Calu3 (cell line): ENCODE results near the gene SERPINA4. TPM values are rescaled to one million over a fixed set of nuclear protein-coding genes. Genes with fewer than 3 reads are reported as not detected.

Source experiments
- BruUV-seq: library from RNA; stranded (reverse); fragments of 400-500 nt; replicated peaks from 2 replicates; lab custom pipeline; 2021; lab: Mats Ljungman, UMichigan
- CTCF ChIA-PET: fragments of 300-600 bp; sonication (Branson Sonifier 250); formaldehyde crosslinking; loops from one replicate; lab custom pipeline; 2022; ENCODE audit warnings: antibody characterized with exemption; lab: Charles Lee
- DNase-seq: peaks from one replicate; pipeline ENCODE4 v3.0.0; 2022
- H3K27ac Mint-ChIP-seq: one replicate; pipeline ENCODE4 v1.8.0; 2022; ENCODE audit warnings: mixed read lengths; ENCODE audit not compliant: unreplicated experiment
- H3K27me3 Mint-ChIP-seq: one replicate; pipeline ENCODE4 v1.8.0; 2022; ENCODE audit warnings: mixed read lengths; ENCODE audit not compliant: unreplicated experiment
- H3K36me3 Mint-ChIP-seq: one replicate; pipeline ENCODE4 v1.8.0; 2022; ENCODE audit warnings: mild to moderate bottlenecking, moderate library complexity, mixed read lengths; ENCODE audit not compliant: insufficient read depth, unreplicated experiment
- H3K4me1 Mint-ChIP-seq: one replicate; pipeline ENCODE4 v1.8.0; 2022; ENCODE audit warnings: mild to moderate bottlenecking, low read depth, mixed read lengths; ENCODE audit not compliant: unreplicated experiment
- H3K4me3 Mint-ChIP-seq: one replicate; pipeline ENCODE4 v1.8.0; 2022; ENCODE audit warnings: mild to moderate bottlenecking, low read depth, moderate library complexity, mixed read lengths; ENCODE audit not compliant: unreplicated experiment
- H3K9me3 Mint-ChIP-seq: one replicate; pipeline ENCODE4 v1.8.0; 2022; ENCODE audit warnings: low read depth, mixed read lengths; ENCODE audit not compliant: unreplicated experiment
- intact Hi-C: fragments of 100-400 bp; cut with micrococcal nuclease; formaldehyde crosslinking; loops from one replicate; pipeline ENCODE4 v1.10.0; 2022; ENCODE audit not compliant: unreplicated experiment
- total RNA-seq: library from RNA; stranded (reverse); gene quantifications from 2 replicates; pipeline ENCODE4 v1.2.3, GENCODE V29; 2022
- TF ChIP-seq, protein P1 (sequence below): fragments of 200-600 bp; IDR thresholded peaks from one replicate; pipeline ENCODE4 v1.8.0; 2022; ENCODE audit warnings: antibody characterized with exemption; ENCODE audit not compliant: unreplicated experiment

SERPINA4 gene
- total RNA-seq, 1 experiment from 2014 or later: 9.8 TPM

DNA sequence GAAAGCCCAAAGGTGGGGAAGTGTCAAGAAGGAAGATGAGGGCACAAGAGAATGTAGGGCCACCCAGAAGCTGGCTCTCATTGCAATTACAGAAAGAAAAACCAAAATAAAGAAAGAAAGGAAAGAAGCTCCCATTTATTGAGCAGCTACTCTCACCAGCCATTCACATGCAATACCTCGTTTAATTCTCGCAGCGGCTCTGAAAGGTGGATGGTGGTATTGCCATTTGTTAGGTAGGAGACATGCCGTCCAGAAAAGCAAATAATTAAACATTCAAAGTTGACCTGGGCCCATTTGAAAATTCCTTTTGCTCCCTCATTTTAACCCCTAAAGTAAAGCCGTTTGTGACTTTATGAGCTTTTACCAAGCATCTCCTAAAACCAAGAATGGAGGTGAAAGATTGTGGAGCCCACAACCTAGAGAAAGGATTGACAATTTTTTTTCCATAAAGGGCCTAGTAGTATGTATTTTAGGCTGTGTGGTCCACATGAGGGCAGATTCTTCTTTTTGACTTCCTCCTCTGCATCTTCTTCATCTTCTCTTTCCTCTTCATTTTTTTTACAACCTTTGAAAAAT, 56.2 kb downstream of the SERPINA4 start:
- Mint-ChIP-seq H3K27ac (no peak overlapping the region), H3K27me3 (no peaks in the 10 kb centered on the region), H3K4me3 (peak overlapping the region; percentile 77), H3K9me3 (peaks cover 6% of the 10 kb centered on the region), H3K4me1 (peaks cover 54% of the 10 kb centered on the region), H3K36me3 (no peaks in the 10 kb centered on the region)
- CTCF ChIA-PET: no interaction called here
- BruUV-seq: no TSS peak
- intact Hi-C loops: loop anchor here (10.0 kb wide), 1 partner anchor 183 kb away; no protein-coding TSS in a partner anchor
- TF ChIP-seq, protein P1, sequence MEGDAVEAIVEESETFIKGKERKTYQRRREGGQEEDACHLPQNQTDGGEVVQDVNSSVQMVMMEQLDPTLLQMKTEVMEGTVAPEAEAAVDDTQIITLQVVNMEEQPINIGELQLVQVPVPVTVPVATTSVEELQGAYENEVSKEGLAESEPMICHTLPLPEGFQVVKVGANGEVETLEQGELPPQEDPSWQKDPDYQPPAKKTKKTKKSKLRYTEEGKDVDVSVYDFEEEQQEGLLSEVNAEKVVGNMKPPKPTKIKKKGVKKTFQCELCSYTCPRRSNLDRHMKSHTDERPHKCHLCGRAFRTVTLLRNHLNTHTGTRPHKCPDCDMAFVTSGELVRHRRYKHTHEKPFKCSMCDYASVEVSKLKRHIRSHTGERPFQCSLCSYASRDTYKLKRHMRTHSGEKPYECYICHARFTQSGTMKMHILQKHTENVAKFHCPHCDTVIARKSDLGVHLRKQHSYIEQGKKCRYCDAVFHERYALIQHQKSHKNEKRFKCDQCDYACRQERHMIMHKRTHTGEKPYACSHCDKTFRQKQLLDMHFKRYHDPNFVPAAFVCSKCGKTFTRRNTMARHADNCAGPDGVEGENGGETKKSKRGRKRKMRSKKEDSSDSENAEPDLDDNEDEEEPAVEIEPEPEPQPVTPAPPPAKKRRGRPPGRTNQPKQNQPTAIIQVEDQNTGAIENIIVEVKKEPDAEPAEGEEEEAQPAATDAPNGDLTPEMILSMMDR: no peak
- DNase-seq: no peak

DNA sequence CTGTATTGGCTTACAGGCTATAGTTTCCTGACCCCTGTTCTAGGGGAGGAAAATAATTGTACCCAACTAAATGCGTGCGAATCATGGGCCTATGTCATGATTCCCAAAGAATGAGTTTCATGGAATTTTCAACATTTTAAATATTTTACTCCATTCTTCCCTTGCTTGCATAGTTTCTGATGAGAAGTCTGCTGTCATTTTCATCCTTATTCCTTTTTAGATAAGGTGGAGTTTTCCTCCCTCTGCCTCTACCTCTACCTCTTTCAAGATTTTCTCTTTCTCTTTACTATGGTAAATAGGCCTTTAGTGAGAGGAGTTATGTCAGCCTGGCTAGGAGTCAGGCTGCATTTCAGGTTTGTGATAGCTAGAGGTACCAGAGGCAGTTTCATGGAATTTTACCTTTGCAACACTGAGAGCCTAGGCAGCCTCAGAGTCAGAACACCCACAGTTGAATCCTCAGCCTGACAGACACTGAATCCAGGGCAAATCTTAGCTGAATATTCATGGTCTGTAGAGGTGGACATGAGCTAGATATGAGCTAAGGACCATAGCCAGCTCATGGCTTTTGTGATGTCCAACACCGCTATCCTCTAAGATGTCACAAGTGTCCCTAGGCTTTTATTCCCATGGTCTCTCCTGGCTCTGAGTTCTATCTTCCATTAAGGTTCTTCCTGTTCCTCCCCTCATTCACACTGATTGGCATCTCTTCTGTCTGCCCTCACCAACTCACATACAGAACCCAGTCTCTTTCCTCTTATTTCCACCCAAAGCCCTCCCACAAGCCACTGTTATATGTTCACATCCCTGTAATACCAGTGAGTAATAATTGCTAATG, 57.0 kb downstream of the SERPINA4 start:
- TF ChIP-seq, protein P1: no peak
- CTCF ChIA-PET: no interaction called here
- H3K9me3 Mint-ChIP-seq: peaks cover 6% of the 10 kb centered on the region

DNA sequence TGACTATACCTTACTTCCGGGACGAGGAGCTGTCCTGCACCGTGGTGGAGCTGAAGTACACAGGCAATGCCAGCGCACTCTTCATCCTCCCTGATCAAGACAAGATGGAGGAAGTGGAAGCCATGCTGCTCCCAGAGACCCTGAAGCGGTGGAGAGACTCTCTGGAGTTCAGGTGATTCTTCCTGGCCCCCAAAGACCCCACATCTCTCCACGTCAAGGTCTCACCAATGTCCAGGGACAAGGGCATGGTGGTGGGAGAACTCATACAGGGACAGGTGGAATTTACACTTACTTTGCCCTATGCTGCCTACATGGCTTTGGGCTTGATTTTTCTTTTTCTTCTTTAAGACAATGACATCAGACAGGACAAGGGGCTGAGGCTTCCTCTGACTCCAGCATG, 58.1 kb downstream of the SERPINA4 start:
- Mint-ChIP-seq H3K4me1 (peaks cover 59% of the 10 kb centered on the region), H3K36me3 (no peaks in the 10 kb centered on the region)

More for the DNA sequence above, 57.0 kb downstream of the SERPINA4 start:
- Mint-ChIP-seq H3K36me3 (no peaks in the 10 kb centered on the region), H3K27me3 (no peaks in the 10 kb centered on the region), H3K4me1 (peaks cover 59% of the 10 kb centered on the region), H3K4me3 (peak overlapping the region; percentile 77), H3K27ac (no peak overlapping the region)
- BruUV-seq: no TSS peak
- intact Hi-C loops: loop anchor here (10.0 kb wide), 1 partner anchor 183 kb away; no protein-coding TSS in a partner anchor
- no peak for DNase-seq

More for the DNA sequence above, 58.1 kb downstream of the SERPINA4 start:
- intact Hi-C loops: loop anchor here (10.0 kb wide), 1 partner anchor 184 kb away; no protein-coding TSS in a partner anchor
- BruUV-seq: no TSS peak
- Mint-ChIP-seq H3K27me3 (no peaks in the 10 kb centered on the region), H3K9me3 (peaks cover 6% of the 10 kb centered on the region), H3K4me3 (peak overlapping the region; percentile 77), H3K27ac (no peak overlapping the region)
- CTCF ChIA-PET: no interaction called here
- TF ChIP-seq, protein P1: no peak
- DNase-seq: no peak

Other genes with a start within 250 kb of the SERPINA4 start
- 4.5 and 5.8 TPM in 2 replicates for gene SERPINA6, start 238.1 kb upstream of the SERPINA4 start, total RNA-seq
- gene SERPINA2, start 194.7 kb upstream of the SERPINA4 start, total RNA-seq: not detected in 2 replicates
- gene SERPINA1, start 172.8 kb upstream of the SERPINA4 start, total RNA-seq: 167 and 235 TPM in 2 replicates
- gene SERPINA11, start 108.6 kb upstream of the SERPINA4 start, total RNA-seq: not detected in 2 replicates
- gene SERPINA9, start 85.2 kb upstream of the SERPINA4 start, total RNA-seq: not detected in 2 replicates
- not detected in 2 replicates for gene SERPINA12, start 52.0 kb upstream of the SERPINA4 start, total RNA-seq
- gene SERPINA5, start 20.0 kb downstream of the SERPINA4 start, total RNA-seq: 20.7 and 21.6 TPM in 2 replicates
- 1,748 and 2,914 TPM in 2 replicates for gene SERPINA3, start 50.9 kb downstream of the SERPINA4 start, total RNA-seq
- not detected in 2 replicates for gene GSC, start 208.7 kb downstream of the SERPINA4 start, total RNA-seq